DOHH2 (cell line): ENCODE results near the gene GALNT17.

Source experiments
- H3F3A ChIP-seq: fragments of 200-600 bp; sonication (generic), shearing (Covaris generic); 2 replicates; pipeline ENCODE4 v1.6.0; 2016; ENCODE audit warnings: antibody characterized with exemption, mild to moderate bottlenecking; ENCODE audit not compliant: control insufficient read depth, insufficient read depth
- H3K27ac ChIP-seq: fragments of 200-600 bp; sonication (generic); 2 replicates; pipeline ENCODE4 v1.5.1; 2014; ENCODE audit warnings: low read depth, mild to moderate bottlenecking, low read length, moderate library complexity
- H3K27me3 ChIP-seq: fragments of 200-600 bp; sonication (generic); 2 replicates; pipeline ENCODE4 v1.6.1; 2014; ENCODE audit warnings: mild to moderate bottlenecking, low read length, mixed read lengths; ENCODE audit not compliant: control insufficient read depth
- H3K36me3 ChIP-seq: fragments of 200-600 bp; sonication (generic); 2 replicates; pipeline ENCODE4 v1.6.1; 2014; ENCODE audit warnings: mild to moderate bottlenecking, low read length, moderate library complexity, mixed read lengths; ENCODE audit not compliant: control insufficient read depth
- H3K4me1 ChIP-seq: fragments of 200-600 bp; sonication (generic); 2 replicates; pipeline ENCODE4 v1.6.1; 2014; ENCODE audit warnings: mild to moderate bottlenecking, low read length, mixed read lengths; ENCODE audit not compliant: control insufficient read depth
- H3K4me2 ChIP-seq: fragments of 200-600 bp; sonication (generic); 2 replicates; pipeline ENCODE4 v1.6.0; 2014; ENCODE audit warnings: mild to moderate bottlenecking, low read length, moderate library complexity
- H3K4me3 ChIP-seq: fragments of 200-600 bp; sonication (generic); 2 replicates; pipeline ENCODE4 v1.5.1; 2014; ENCODE audit warnings: mild to moderate bottlenecking, low read length, mixed read lengths
- H3K79me2 ChIP-seq: fragments of 200-600 bp; sonication (generic); 2 replicates; pipeline ENCODE4 v1.6.1; 2014; ENCODE audit warnings: mild to moderate bottlenecking, low read length, mixed read lengths; ENCODE audit not compliant: control insufficient read depth
- H3K9me2 ChIP-seq: fragments of 200-600 bp; sonication (generic); replicated peaks from 2 replicates; pipeline ENCODE4 v1.6.1; 2014; ENCODE audit warnings: mild to moderate bottlenecking, low read length, mixed read lengths; ENCODE audit not compliant: control insufficient read depth
- H3K9me3 ChIP-seq: fragments of 200-600 bp; sonication (generic); 2 replicates; pipeline ENCODE4 v1.6.1; 2014; ENCODE audit warnings: antibody characterized with exemption, low read length, mixed read lengths; ENCODE audit not compliant: control insufficient read depth, insufficient read depth
- H4K20me1 ChIP-seq: fragments of 200-600 bp; sonication (generic); 2 replicates; pipeline ENCODE4 v1.6.0; 2014; ENCODE audit warnings: low read depth, mild to moderate bottlenecking, antibody characterized with exemption, low read length, moderate library complexity; ENCODE audit not compliant: control insufficient read depth, insufficient read depth
- CTCF ChIP-seq: fragments of 200-600 bp; sonication (generic); IDR thresholded peaks from one replicate; pipeline ENCODE4 v1.5.1; 2014; ENCODE audit warnings: antibody characterized with exemption, mild to moderate bottlenecking, low read depth, low read length; ENCODE audit not compliant: poor library complexity, severe bottlenecking
- EZH2phosphoT487 ChIP-seq: fragments of 200-600 bp; sonication (generic); IDR thresholded peaks from 2 replicates; pipeline ENCODE4 v1.6.1; 2017; ENCODE audit warnings: borderline replicate concordance, mild to moderate bottlenecking, antibody characterized with exemption, low read length, moderate library complexity, mixed read lengths

GALNT17 gene

DNA sequence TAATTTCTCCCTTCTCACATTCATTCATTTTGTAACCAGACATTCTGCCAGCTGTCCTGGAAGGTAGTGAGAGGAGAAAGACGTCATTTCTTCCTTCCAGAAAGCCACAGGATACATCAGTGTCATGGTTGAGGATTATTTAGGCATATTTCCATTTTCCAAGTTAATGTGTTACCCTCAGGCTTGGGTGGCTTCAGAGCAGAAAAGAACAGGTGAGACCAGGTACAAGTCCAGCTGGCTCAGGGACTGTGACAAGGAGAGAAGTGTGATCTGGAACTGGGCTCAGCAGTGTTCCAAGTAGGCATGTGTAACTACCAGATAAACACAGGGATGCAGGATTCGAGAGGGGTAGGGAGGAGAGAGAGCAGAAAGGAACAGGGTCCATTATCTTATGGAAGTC lies 386.9 kb downstream of the GALNT17 start:
- H4K20me1 ChIP-seq: no peaks in the 10 kb centered on the region
- TF ChIP-seq EZH2phosphoT487: no peak
- H3K4me3 ChIP-seq: no peak overlapping the region
- H3F3A ChIP-seq: no peaks in the 10 kb centered on the region
- H3K4me2 ChIP-seq: no peak overlapping the region
- H3K9me3 ChIP-seq: peaks cover 14% of the 10 kb centered on the region; the same call in 1 of the 2 replicates
- H3K27me3 ChIP-seq: no peaks in the 10 kb centered on the region
- no peaks in the 10 kb centered on the region for H3K79me2 ChIP-seq
- no peaks in the 10 kb centered on the region for H3K4me1 ChIP-seq
- H3K27ac ChIP-seq: no peak overlapping the region
- no peaks in the 10 kb centered on the region for H3K9me2 ChIP-seq
- no peaks in the 10 kb centered on the region for H3K36me3 ChIP-seq

- Histone ChIP-seq H3K27me3 (no peaks in the 10 kb centered on the region), H3K4me1 (no peaks in the 10 kb centered on the region), H3K4me3 (no peak overlapping the region), H3K9me3 (peaks cover 11% of the 10 kb centered on the region; the same call in 1 of the 2 replicates), H3K36me3 (no peaks in the 10 kb centered on the region), H3F3A (no peaks in the 10 kb centered on the region), H3K9me2 (no peaks in the 10 kb centered on the region), H3K79me2 (no peaks in the 10 kb centered on the region), H3K27ac (no peak overlapping the region), H3K4me2 (no peak overlapping the region), H4K20me1 (no peaks in the 10 kb centered on the region)
- TF ChIP-seq CTCF: no peak
- TF ChIP-seq EZH2phosphoT487: no peak
Measured at GRCh38 chr7:71521506-71521905, 389.6 kb downstream of the GALNT17 start.

- TF ChIP-seq EZH2phosphoT487: no peak
- no peak for TF ChIP-seq CTCF
Measured at GRCh38 chr7:71526106-71526505, 394.2 kb downstream of the GALNT17 start.

GRCh38 chr7:71527213-71527612 lies 395.3 kb downstream of the GALNT17 start:
- TF ChIP-seq CTCF (no peak), EZH2phosphoT487 (no peak)
- Histone ChIP-seq H3K9me3 (peaks cover 9% of the 10 kb centered on the region; the same call in 1 of the 2 replicates), H3F3A (no peaks in the 10 kb centered on the region), H3K4me1 (no peaks in the 10 kb centered on the region), H3K36me3 (no peaks in the 10 kb centered on the region), H3K27ac (no peak overlapping the region), H3K4me3 (no peak overlapping the region), H3K9me2 (no peaks in the 10 kb centered on the region), H3K4me2 (no peak overlapping the region), H3K27me3 (no peaks in the 10 kb centered on the region), H3K79me2 (no peaks in the 10 kb centered on the region), H4K20me1 (no peaks in the 10 kb centered on the region)

More at GRCh38 chr7:71526106-71526505, 394.2 kb downstream of the GALNT17 start:
- Histone ChIP-seq H3K79me2 (no peaks in the 10 kb centered on the region), H3K9me2 (no peaks in the 10 kb centered on the region), H3K27ac (no peak overlapping the region), H3K27me3 (no peaks in the 10 kb centered on the region), H3K9me3 (peaks cover 14% of the 10 kb centered on the region; the same call in 1 of the 2 replicates), H3K4me1 (no peaks in the 10 kb centered on the region), H4K20me1 (no peaks in the 10 kb centered on the region), H3K36me3 (no peaks in the 10 kb centered on the region), H3F3A (no peaks in the 10 kb centered on the region), H3K4me3 (no peak overlapping the region), H3K4me2 (no peak overlapping the region)
